ENCODE results near the gene ZNF512.

DNA sequence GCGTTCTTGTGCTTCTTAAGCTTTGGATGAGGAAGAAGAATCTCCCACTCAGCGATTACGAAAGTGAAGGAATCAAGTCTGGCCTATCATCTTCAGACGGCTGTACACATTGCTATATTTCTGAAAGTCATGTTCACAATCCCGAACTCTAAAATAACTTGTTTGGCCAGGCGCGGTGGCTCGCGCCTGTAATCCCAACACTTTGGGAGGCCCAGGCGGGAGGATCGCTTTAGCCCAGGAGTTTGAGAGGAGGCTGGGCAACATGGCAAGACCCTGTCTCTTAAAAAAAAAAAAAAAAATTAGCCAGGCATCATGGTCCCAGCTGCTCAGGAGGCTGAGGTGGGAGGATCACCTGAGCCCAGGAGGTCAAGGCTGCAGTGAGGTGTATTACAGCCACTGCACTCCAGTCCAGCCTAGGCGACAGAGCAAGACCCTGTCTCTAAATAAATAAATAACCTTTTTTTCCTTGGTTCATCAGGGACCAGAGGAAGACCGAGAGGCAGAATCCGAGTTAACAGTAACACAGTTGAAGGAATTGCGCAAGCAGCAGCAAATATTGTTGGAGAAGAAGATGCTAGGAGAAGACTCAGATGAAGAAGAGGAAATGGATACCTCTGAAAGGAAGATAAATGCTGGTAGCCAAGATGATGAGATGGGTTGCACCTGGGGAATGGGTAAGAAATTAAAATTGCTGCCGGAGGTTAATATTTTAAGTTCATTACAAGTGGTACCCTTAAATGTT lies 82.0 kb downstream of the ZNF512 start:
- no peak for TF ChIP-seq ZNF274 (IDR thresholded peaks at IDR 0.05; ENCODE audit: low read depth, low read length)
- TF ChIP-seq YY1 (IDR thresholded peaks at IDR 0.05; ENCODE audit: insufficient read depth, insufficient read length) = no peak
